Keratinocyte (primary cell): Measurements from ENCODE around the gene CCDC9.

Experiments
- CTCF ChIP-seq, 3 experiments: IDR thresholded peaks in 1 of 3; conservative IDR thresholded peaks in 1 of 3; optimal IDR thresholded peaks in 1 of 3; 2 replicates in 2 of 3; 3 replicates in 1 of 3; pipeline versions ENCODE3 to v1.5.1; 2011; ENCODE audit warnings: low read length in 3 of 3, mild to moderate bottlenecking in 3 of 3, moderate library complexity in 2 of 3, control low read depth in 1 of 3, inconsistent platforms in 1 of 3; ENCODE audit not compliant: insufficient read depth in 2 of 3; ENCODE audit errors: extremely low read depth in 1 of 3
- EZH2 ChIP-seq: IDR thresholded peaks from one replicate; pipeline ENCODE4 v1.6.1; 2012; ENCODE audit warnings: inconsistent platforms, mild to moderate bottlenecking, low read length, moderate library complexity

- TF ChIP-seq CTCF (optimal IDR thresholded peaks at IDR 0.05 in 1 of 3, IDR thresholded peaks at IDR 0.05 in 1 of 3, conservative IDR thresholded peaks at IDR 0.05 in 1 of 3; ENCODE audit: extremely low read depth in 1 of 3, insufficient read depth in 2 of 3, low read length in 3 of 3): no peak
- no peak for TF ChIP-seq EZH2
These were observed 10.1 kb downstream of the CCDC9 start for GRCh38 chr19:47266401-47266941.
